HG03342 (cell line): Measurements from ENCODE around the gene SFMBT1.
A peak's percentile ranks its signal among the peaks of the same experiment; 100 is the strongest.

ENCODE experiments used
- ATAC-seq: cut with Tn5 transposase; IDR thresholded peaks from one replicate; pipeline ENCODE4 v1.9.1; 2021; ENCODE audit warnings: mild to moderate bottlenecking, moderate library complexity; ENCODE audit not compliant: unreplicated experiment

The SFMBT1 gene

GRCh38 chr3:52925405-52926313 lies 120.2 kb downstream of the SFMBT1 start:
- no peak for ATAC-seq

DNA sequence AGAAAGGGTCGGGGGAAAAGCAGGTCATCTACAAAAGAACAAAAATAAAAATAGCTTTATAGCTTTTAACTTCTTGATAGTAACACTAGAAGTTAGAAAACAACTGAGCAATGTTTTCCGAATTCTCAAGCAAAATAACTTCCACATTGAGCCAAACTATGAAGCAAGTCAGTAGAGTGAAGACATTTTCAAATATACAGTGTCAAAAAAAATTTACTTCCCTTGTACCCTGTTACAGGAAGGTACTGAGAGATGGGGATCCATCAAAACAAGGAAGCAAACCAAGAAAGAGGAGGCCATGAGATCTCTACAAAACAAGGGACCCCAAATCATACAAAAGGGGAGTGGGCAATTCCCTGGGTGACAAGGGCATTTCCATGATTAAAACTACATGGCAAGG lies 121.9 kb downstream of the SFMBT1 start:
- no peak for ATAC-seq

- ATAC-seq: no peak
These were observed 125.0 kb downstream of the SFMBT1 start for GRCh38 chr3:52920841-52921240.

- ATAC-seq: no peak
These were observed 128.8 kb downstream of the SFMBT1 start for GRCh38 chr3:52917044-52917443.

- ATAC-seq: no peak
These were observed 130.6 kb downstream of the SFMBT1 start for GRCh38 chr3:52915294-52915693.

DNA sequence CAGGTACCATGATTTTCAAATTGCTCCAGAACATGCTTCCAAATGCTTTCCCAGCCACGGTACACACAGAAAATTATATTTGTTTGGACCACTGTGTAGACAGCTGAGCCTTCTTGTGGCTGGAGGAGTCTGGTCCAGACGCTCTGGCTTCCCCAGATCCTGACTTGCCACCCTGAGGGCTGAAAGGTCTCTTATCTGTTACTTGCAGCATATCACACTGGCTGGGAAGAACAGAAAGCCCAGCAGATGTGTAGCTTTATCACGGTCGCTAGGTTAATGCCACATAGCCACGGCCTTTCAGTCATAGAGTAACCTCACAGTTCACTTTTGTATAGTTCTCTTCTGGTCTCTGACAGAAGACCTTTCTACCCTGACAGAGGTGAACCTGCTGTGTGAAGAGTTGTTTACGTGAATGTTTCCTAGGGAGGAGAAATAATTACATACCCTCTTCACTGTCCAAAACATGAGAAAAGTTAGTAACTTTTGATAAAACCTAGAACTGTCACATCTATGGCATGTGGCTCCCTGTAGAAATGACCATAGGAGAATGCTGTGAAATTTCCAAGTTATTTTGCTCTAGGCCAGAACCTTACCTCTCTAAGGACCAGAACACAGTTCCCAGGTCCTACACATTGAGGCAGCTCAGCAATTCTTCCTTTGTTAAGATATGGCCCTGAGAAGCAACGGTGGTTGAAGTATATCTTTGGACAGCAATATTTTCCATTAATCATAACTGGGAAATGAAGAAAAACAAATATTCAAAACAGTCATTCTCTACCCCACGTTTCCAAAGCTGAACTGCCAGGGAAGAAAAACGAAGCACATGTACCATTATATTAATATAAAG lies 132.8 kb downstream of the SFMBT1 start:
- ATAC-seq: no peak

- ATAC-seq: no peak
These were observed 135.1 kb downstream of the SFMBT1 start for GRCh38 chr3:52910823-52911222.

GRCh38 chr3:52907497-52907896 lies 138.4 kb downstream of the SFMBT1 start:
- ATAC-seq: no peak

GRCh38 chr3:52904552-52904951 lies 141.3 kb downstream of the SFMBT1 start:
- ATAC-seq: no peak

DNA sequence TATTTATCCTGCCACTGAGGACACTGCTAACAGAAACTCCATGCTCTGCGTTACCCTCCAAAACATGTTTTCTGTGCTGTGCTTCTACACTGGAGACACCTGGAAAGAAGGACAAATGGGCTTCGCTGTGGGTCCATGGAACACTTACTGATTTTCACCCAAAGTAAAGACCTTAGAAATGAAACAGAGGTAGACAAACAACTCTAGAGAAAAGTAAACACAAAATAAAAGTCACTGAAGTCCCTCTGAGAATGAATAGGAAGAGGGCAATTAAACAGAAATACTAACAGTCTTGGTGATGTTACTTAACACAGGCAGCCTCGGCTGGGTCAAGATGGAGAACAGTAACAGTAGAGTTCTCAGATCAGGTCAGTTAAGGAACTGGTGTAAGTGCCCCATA lies 141.9 kb downstream of the SFMBT1 start:
- ATAC-seq: no peak

DNA sequence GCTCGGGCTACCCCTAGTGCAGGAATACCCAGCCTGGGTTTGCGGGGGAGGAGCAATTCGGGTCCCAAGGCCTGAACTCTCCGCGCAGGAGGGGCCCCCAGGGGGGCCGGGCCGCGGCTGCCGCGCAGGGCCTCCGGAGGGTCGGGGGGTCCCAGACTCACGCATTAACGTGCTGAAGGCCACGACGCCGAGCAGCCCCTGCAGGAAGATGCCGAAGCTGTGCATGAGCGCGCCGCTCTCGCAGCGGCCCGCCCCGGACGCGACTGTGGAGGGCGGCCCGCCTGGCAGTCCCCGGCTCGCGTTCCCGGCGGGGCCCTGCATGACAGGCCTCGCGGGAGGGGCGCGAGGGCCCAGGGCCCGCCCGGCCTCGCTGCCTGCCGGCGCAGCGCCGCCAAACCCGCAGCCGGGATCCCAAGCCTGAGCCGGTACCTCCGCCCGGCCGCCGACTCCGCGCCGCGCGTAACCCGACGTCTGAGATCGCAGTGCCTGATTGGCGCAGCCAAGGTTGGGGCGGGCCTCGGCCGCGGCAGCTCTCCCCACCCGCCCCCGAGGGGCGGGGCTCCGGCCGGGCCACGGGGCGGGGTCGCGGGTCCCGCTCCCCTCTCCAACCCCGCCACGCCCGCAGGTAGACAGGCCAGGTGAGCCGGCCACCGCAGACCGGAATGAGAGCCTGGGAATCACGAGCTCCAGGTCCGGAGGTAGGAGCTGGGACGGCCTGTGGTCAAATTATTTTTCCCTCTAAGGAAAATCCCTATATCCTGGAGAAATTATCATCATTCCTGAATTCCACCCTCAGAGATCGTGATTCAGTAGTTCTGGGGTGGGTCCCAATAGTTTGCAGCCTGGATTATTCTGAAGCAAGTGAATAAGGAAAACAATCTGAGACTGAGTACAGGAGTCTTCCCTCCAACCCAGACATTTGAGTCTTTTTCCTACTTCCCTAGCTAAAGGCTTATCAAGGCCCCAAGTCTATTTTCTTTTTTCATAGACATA lies 148.4 kb downstream of the SFMBT1 start, which contains the start of gene STIMATE:
Gene STIMATE, minus strand, starts transcription at position 419 of the 993 bp plus-strand sequence. Its CDS starts 98 bp downstream, at position 321.
- ATAC-seq: peak; percentile 86

DNA sequence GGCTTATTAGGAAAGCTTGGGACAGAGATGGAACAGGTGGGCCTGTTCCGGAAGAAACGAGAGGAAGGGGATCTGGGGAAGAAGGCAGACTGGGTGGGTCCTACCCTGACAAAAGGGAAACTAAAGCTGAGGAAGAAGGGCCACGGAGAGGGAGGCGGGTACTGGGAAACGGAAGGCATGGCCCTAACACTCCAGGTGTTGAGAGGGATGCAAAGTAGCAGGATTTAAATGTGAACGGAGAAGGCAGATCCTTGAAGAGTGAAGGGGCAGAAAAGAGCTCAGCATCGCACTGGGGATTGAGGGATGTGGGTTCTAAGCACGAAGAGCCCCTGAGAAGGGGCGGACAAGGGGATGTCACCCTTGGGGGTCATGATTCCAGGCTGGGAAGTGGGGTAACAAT lies 149.3 kb downstream of the SFMBT1 start:
- ATAC-seq: no peak

DNA sequence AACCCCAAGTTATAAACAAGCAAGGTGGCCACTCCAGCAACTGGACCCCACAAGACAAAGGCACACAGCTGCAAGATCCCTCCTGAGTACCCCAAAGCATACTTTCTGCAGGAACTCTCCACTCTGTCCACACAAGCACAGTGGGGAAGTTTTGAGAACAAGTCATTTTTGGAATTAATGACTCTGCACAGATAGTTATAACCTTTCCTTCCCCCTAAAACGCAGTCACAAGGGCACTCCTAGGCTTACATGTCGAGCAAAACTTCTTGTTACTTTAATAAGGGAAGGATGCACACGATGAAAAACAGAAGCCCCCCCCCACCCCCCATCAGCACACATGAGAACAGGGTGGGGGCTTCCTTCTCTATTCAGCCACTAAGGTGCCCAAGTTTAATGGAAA lies 149.7 kb downstream of the SFMBT1 start:
- no peak for ATAC-seq

DNA sequence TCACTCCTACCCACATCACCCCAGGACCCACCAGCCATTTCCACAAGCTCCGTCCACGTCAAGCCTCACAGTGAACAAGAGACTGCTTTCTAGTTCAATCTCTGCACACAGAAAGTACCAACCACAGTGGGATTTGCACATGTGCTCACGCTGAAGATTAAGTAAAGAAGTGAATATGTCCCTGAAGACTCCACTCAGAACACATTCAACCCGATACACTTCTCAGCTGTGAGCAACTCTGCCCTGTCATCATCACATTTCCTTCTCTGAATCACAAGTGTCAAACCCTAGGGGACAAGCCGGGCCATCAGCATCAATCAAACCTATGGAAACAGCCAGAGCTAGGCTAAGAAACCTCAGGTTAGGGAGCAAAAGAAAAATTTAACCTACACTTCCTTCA lies 150.5 kb downstream of the SFMBT1 start:
- no peak for ATAC-seq

DNA sequence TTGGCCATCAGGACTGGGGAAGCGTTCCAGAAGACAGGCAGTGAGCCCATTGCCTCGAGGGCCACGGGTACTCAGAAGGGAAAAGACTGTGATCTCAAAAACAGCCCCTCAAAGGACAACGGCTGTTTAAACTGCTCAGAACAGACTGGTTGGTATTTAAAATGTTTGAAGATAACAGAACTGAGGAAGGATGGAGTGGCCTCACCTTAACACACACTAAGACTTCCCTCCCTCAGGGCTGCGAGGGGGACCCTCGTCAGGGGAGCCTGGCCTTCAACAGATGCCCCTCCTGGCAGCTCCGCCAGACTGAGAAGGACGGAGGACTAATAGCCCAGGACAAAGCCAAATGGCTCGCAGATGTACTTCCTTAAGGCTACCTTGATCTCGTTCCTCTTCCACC lies 151.1 kb downstream of the SFMBT1 start:
- no peak for ATAC-seq

DNA sequence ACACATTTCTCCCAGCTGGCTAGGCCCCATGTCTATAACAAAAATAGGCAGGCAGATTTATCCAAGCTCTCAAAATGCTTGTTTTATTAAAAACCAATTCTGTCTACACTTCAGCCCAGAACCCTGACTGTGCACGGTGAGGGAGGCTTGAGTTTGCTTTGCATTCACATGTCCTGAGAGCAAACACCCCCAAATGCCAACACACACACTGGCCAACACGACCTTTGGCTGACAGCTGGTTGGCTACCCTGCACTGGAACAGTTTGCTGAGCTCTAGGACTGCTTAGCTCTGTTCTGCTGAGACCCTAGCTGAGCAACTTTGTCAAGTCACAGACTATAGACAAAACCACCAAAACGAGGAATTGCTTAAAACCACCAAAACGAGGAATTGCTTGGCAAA lies 152.2 kb downstream of the SFMBT1 start:
- ATAC-seq: no peak

- ATAC-seq: no peak
These were observed 153.1 kb downstream of the SFMBT1 start for GRCh38 chr3:52892625-52893311.

GRCh38 chr3:52892290-52892624 lies 153.6 kb downstream of the SFMBT1 start:
- no peak for ATAC-seq

DNA sequence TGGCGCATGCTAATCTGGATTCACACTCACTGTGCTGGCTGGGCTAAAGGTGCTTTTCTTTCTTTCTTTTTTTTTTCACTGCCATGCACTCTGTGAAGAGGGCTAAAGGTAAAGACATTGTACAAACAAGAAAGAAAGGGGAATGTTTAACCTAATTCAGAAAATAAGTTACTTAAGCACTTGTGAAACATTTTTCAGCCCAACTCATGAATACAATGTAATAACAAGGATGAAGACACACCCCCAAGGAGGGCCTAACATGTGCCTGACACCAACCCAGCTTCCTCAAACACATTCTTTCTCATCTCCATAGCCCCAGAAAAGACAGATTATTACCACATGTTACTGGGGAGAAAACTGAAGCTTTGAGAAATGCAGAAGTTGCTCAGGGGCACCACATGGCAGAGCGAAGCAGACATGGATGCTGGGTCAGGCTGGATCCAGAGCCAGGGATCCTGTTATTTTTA lies 154.2 kb downstream of the SFMBT1 start:
- no peak for ATAC-seq

DNA sequence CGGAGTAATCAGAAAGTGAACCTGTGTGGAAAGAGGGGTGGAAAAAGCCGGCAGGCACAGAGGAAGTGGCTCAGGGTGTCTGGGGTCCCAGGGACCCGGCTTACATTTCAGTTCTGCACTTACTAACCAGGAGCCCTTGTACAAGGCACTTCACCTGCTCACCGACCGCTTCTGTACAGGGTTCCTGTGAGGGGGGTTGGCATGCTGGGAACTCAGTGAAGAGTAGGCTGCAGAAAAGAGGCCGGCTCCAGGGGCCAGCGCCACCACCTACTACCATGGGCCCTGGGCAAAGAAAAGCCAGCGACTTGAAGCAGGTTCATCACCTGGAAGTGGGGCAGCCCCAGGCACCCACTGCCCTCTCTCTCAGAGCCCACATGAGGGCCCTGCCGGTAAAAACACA lies 154.7 kb downstream of the SFMBT1 start:
- no peak for ATAC-seq
